ENCODE results near the gene DBH. TPM values are rescaled to one million over a fixed set of nuclear protein-coding genes. Genes with fewer than 3 reads are reported as not detected.

The DBH gene
- total and polyA plus RNA-seq, 8 donors, result 0.08 to 0.09 TPM; not detected in 6

- ATAC-seq, result no peak
- TF ChIP-seq CTCF (IDR thresholded peaks at IDR 0.05), result no peak
- H3K9me3 ChIP-seq, result no peaks in the 10 kb centered on the region
- H3K4me1 ChIP-seq, result no peaks in the 10 kb centered on the region
- no peak for FAIRE-seq
- DNase-seq, result no peak
- no peaks in the 10 kb centered on the region for H3K36me3 ChIP-seq
- H3K27ac ChIP-seq, result no peak overlapping the region
- H3K27me3 ChIP-seq, result peaks cover 0 to 6% (median 2%) of the 10 kb centered on the region in 4 donors
- H3K4me3 ChIP-seq, result no peak overlapping the region
- intact Hi-C loops (cut with DNase I), result no loop called here
- WGBS, 2 donors, result 65 to 72% methylated on average over 7 of the region's 7 CpGs
These were observed 27.8 kb upstream of the DBH start for GRCh38 chr9:133608382-133608781.

DNA sequence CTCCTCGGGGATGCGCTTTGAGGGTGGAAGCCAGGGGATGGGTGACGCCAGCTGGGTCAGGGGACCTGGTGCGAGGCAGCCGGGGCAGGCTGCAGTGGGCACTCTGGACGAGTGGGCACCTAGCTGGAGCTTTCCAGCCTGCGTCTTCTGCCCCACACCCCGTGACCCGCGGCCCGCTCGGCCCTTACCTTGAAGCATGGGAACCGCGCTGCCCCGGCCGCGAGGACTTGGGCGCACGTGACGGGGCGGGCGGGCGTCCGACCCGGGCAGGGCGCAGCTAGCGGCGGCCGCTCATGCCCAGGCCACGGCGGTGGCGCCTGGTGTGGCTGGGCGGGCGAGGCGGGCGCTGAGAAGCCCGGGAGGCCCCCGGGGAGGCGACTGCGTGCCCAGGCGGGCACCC is 27.3 kb upstream of the DBH start:
- Histone ChIP-seq H3K4me3 (peak overlapping the region in 1 of 4 donors; percentile 22), H3K4me1 (no peaks in the 10 kb centered on the region), H3K27ac (no peak overlapping the region), H3K9me3 (no peaks in the 10 kb centered on the region), H3K27me3 (peaks cover 0 to 6% (median 2%) of the 10 kb centered on the region in 4 donors), H3K36me3 (no peaks in the 10 kb centered on the region)
- no peak for TF ChIP-seq CTCF (IDR thresholded peaks at IDR 0.05)
- 10 to 14% methylated on average over 24 to 41 of the region's 41 CpGs for WGBS, 2 donors
- FAIRE-seq (no peak), ATAC-seq (peak in 1 of 4 donors; percentile 34), DNase-seq (peak in 1 of 6 donors; percentile 62)
- intact Hi-C loops (cut with DNase I), result no loop called here

- intact Hi-C loops (cut with DNase I), result no loop called here
- FAIRE-seq, result no peak
- DNase-seq, result peak in 5 of 6 donors; percentile 32 to 86 (median 58)
- Histone ChIP-seq H3K4me3 (peak within 1 kb of the TSS in 1 of 4 donors; percentile 22), H3K27me3 (peaks cover 0 to 6% (median 2%) of the 10 kb centered on the region in 4 donors), H3K4me1 (no peaks in the 10 kb centered on the region), H3K27ac (no peak within 1 kb of the TSS), H3K36me3 (no peaks in the 10 kb centered on the region), H3K9me3 (no peaks in the 10 kb centered on the region)
- no peak for TF ChIP-seq CTCF (IDR thresholded peaks at IDR 0.05)
- 9 to 11% methylated on average over 40 to 61 of the region's 61 CpGs for WGBS, 2 donors
- ATAC-seq, result peak; percentile 88 to 98 (median 96)
These were observed 26.7 kb upstream of the DBH start, which contains the start of gene FAM163B for GRCh38 chr9:133609311-133610098. FAM163B (minus strand) TSS chr9:133609389; CDS start chr9:133580223, 29,166 bp downstream.

- Histone ChIP-seq H3K4me1 (no peaks in the 10 kb centered on the region), H3K4me3 (no peak overlapping the region), H3K27ac (no peak overlapping the region), H3K27me3 (peaks cover 0 to 6% (median 2%) of the 10 kb centered on the region in 4 donors), H3K36me3 (no peaks in the 10 kb centered on the region), H3K9me3 (no peaks in the 10 kb centered on the region)
- FAIRE-seq (no peak), DNase-seq (no peak), ATAC-seq (no peak)
- WGBS, 2 donors, result 15 to 22% methylated on average over 5 of the region's 5 CpGs
- TF ChIP-seq CTCF (IDR thresholded peaks at IDR 0.05), result no peak
- intact Hi-C loops (cut with DNase I), result no loop called here
These were observed 25.3 kb upstream of the DBH start for GRCh38 chr9:133610845-133611244.

DNA sequence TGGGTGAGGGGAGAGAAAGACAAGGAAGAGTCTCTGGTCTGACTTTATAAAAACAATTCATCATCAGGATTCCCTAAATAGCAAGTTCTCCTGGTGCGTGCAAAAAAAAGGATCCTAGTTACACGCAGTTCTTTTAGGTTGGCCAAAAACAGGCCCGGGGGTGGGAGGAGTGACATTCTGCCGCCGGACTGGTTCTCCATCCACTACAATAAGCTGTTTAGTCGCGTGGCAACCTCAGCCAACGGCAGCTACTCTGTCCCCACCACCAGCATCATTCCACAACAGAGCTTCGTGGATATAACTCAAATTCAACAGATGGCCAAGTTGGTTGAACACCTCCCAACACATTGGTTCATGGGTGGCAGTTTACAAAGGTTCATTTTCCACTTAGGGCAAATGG is 24.1 kb upstream of the DBH start:
- ATAC-seq (no peak), FAIRE-seq (no peak), DNase-seq (no peak)
- H3K4me3 ChIP-seq, result no peak overlapping the region
- H3K36me3 ChIP-seq, result no peaks in the 10 kb centered on the region
- no peaks in the 10 kb centered on the region for H3K9me3 ChIP-seq
- intact Hi-C loops (cut with DNase I), result no loop called here
- H3K4me1 ChIP-seq, result no peaks in the 10 kb centered on the region
- no peak for TF ChIP-seq CTCF (IDR thresholded peaks at IDR 0.05)
- peaks cover 0 to 10% (median 2%) of the 10 kb centered on the region in 4 donors for H3K27me3 ChIP-seq
- no peak overlapping the region for H3K27ac ChIP-seq
- WGBS, 2 donors, result 62 to 64% methylated on average over 9 of the region's 9 CpGs
